Esophagus (tissue), 2 donors: ENCODE results near the gene SNX9. TPM values are rescaled to one million over a fixed set of nuclear protein-coding genes. Genes with fewer than 3 reads are reported as not detected.

Source experiments
- H3K27ac ChIP-seq, 2 donors: one replicate each; pipeline ENCODE4 v1.5.1; 2013; ENCODE audit warnings: low read depth in 2 of 2, mild to moderate bottlenecking in 2 of 2, inconsistent platforms in 1 of 2, low read length in 1 of 2, moderate library complexity in 1 of 2
- H3K27me3 ChIP-seq, 2 donors: one replicate each; pipeline ENCODE4 v1.6.1; 2013; ENCODE audit warnings: low read length in 2 of 2, control low read depth in 1 of 2, mild to moderate bottlenecking in 1 of 2; ENCODE audit not compliant: insufficient read depth in 2 of 2, control insufficient read depth in 1 of 2
- H3K36me3 ChIP-seq, 2 donors: one replicate each; pipeline ENCODE4 v1.6.1; 2013; ENCODE audit warnings: low read length in 1 of 2; ENCODE audit not compliant: control insufficient read depth in 2 of 2, insufficient read depth in 2 of 2
- H3K4me1 ChIP-seq, 2 donors: one replicate each; pipeline ENCODE4 v1.6.1; 2013; ENCODE audit warnings: low read length in 1 of 2; ENCODE audit not compliant: control insufficient read depth in 2 of 2, insufficient read depth in 2 of 2
- H3K4me3 ChIP-seq, 2 donors: one replicate each; pipeline ENCODE4 v1.5.1; 2013; ENCODE audit warnings: low read length in 2 of 2, mild to moderate bottlenecking in 2 of 2, low read depth in 1 of 2, moderate library complexity in 1 of 2
- H3K9me3 ChIP-seq, 2 donors: one replicate each; pipeline ENCODE4 v1.6.1; 2013; ENCODE audit warnings: mild to moderate bottlenecking in 2 of 2, low read depth in 1 of 2, low read length in 1 of 2, moderate library complexity in 1 of 2; ENCODE audit not compliant: control insufficient read depth in 2 of 2, insufficient read depth in 1 of 2
- whole genome bisulfite sequencing, 2 donors: extraction: QIAGEN DNeasy Blood & Tissue Kit; methylation state at CpG; one replicate each; pipeline ENCODE4 v1.1.7; 2013; 5-methylcytosine and 5-hydroxymethylcytosine counted together
- polyA plus RNA-seq, 2 donors: library from polyadenylated mRNA; stranded (reverse); fragments of 200-250 nt; gene quantifications; one replicate each; pipeline ENCODE4 v1.2.3, GENCODE V29; 2013
- donor health status: healthy with polysubstance abuse.
- donor health status: Bipolar disorder and iron deficiency.

Gene SNX9
- polyA plus RNA-seq, 2 donors: 27.8 to 78.0 TPM

DNA sequence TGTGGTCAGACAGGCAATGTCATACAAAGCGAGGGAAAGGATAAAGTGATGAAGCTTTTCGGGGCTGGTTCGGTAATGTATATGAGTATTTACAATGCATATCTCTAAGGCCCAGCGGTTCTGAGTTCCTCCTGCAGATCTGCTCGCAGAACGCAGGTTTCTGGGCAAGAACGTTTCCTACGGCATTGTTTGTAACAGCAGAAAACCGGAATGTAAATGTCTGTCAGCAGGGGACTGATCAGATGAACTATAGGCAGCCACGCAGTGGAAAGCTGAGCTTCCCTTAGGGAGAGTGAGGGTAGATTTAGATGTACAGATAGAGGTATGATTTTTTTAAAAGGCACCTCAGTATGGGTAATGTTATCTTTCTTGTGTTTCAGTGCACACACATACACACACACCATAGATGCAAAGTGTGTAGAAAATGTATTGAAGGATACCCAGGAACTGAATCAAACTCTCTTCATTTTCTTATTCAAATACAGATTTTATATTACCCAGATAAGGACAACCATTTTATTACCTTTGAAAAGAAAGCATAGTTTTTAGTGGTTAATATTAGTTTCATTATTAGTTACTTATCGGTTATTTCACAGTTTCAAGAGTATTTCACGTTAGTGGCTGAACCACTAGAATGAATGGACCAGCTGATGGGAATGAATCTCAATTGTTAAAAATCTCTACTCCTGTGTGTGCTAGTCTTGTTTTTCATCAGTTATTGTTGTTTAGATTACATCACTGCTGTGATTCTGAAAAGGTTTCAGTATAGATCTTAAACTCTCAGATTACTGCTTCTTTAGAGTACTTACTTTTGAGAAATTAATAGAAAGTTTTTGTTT lies 56.2 kb downstream of the SNX9 start:
- Histone ChIP-seq H3K27ac (no peak overlapping the region), H3K9me3 (no peaks in the 10 kb centered on the region), H3K27me3 (no peaks in the 10 kb centered on the region), H3K4me3 (no peak overlapping the region), H3K4me1 (no peaks in the 10 kb centered on the region), H3K36me3 (peaks cover 3 to 4% of the 10 kb centered on the region in 2 donors)
- 89 to 94% methylated on average over 12 of the region's 12 CpGs for WGBS, 2 donors

DNA sequence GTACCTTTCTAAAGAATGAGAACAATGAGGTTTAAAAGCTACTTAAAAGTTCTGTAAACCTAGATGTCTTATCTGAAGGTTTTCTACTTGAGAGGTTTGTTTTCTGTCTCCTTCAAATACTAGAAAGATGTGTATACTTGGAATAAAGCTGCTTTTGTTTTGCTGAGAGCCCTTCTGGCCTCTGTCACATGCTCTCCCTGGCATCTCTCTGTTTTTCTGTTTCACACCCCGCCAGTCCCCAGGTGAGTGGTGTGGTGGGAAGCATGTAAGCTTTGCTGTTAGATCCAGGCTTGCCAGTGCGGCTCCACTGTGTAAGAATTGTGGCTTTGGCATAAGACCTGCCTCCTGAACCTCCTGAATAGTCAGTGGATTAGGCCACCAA lies 56.8 kb downstream of the SNX9 start:
- Histone ChIP-seq H3K9me3 (no peaks in the 10 kb centered on the region), H3K27ac (no peak overlapping the region), H3K36me3 (peaks cover 3 to 4% of the 10 kb centered on the region in 2 donors), H3K27me3 (no peaks in the 10 kb centered on the region), H3K4me3 (no peak overlapping the region), H3K4me1 (no peaks in the 10 kb centered on the region)
- whole genome bisulfite sequencing, 2 donors: 94 to 97% methylated on average over 2 of the region's 2 CpGs

DNA sequence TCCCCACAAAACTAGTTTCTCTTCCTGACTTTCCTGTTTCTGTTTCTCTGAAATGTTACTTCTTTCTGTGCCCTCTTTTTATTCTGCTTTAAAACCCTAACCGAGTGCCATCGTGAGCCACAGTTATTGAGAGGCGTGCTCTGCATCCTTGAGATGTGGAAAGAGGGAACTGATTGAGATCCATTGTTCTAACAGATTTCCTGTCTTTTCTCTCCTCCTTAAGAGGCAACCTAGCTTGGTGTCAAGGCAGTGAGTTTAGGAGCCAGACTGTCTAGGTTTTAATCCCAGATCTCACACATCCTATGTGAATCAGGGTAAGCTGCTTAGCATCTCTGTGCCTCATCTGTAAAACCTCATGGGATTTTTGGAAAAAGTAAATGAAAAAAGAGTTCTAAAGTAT lies 57.5 kb downstream of the SNX9 start:
- Histone ChIP-seq H3K4me3 (no peak overlapping the region), H3K27ac (no peak overlapping the region), H3K4me1 (no peaks in the 10 kb centered on the region), H3K9me3 (no peaks in the 10 kb centered on the region), H3K36me3 (peaks cover 0 to 4% of the 10 kb centered on the region in 2 donors), H3K27me3 (no peaks in the 10 kb centered on the region)
- WGBS, 2 donors: 93 to 96% methylated on average over 3 of the region's 3 CpGs

DNA sequence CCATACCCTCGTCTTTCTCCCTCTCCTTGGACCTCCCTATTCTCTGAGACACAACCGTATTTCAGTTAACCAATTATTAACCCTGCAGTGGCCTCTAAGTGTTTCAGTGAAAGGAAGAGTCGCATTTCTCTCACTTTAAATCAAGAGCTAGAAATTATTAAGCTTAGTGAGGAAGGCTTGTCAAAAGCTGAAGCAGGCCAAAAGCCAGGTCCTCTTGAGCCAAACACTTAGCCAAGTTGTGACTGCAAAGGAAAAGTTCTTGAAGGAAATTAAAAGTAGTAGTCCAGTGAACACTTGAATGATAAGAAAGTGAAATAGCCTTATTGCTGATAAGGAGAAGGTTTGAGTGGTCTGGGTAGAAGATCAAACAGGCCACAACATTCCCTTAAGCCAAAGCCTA lies 58.3 kb downstream of the SNX9 start:
- Histone ChIP-seq H3K4me1 (no peaks in the 10 kb centered on the region), H3K36me3 (peaks cover 0 to 4% of the 10 kb centered on the region in 2 donors), H3K4me3 (no peak overlapping the region), H3K9me3 (no peaks in the 10 kb centered on the region), H3K27ac (no peak overlapping the region), H3K27me3 (no peaks in the 10 kb centered on the region)
- WGBS, 2 donors: 71 to 75% methylated on average over 3 of the region's 3 CpGs

DNA sequence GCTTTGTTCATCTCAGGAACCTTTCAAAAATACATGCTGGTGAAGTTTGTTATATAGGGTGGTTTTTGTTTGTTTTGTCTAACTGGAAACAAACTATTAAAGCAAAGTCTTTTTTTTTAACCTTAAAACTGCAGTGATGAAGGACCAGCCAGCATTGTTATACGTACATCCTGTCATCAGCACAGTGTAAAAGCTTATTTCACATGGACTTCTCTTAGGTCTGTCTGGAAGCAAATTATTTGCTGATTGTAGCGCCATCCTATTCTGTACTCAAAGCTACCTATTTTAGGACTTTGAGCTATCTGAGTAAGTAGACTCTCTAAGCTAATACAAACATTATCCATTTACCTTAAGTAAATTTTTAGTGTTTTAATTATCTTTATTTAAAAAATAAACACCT lies 61.7 kb downstream of the SNX9 start:
- no peaks in the 10 kb centered on the region for H3K4me1 ChIP-seq
- H3K4me3 ChIP-seq: no peak overlapping the region
- no peaks in the 10 kb centered on the region for H3K27me3 ChIP-seq
- 91 to 94% methylated on average over 2 of the region's 2 CpGs for WGBS, 2 donors
- no peak overlapping the region for H3K27ac ChIP-seq
- no peaks in the 10 kb centered on the region for H3K9me3 ChIP-seq
- H3K36me3 ChIP-seq: peaks cover 0 to 4% of the 10 kb centered on the region in 2 donors

DNA sequence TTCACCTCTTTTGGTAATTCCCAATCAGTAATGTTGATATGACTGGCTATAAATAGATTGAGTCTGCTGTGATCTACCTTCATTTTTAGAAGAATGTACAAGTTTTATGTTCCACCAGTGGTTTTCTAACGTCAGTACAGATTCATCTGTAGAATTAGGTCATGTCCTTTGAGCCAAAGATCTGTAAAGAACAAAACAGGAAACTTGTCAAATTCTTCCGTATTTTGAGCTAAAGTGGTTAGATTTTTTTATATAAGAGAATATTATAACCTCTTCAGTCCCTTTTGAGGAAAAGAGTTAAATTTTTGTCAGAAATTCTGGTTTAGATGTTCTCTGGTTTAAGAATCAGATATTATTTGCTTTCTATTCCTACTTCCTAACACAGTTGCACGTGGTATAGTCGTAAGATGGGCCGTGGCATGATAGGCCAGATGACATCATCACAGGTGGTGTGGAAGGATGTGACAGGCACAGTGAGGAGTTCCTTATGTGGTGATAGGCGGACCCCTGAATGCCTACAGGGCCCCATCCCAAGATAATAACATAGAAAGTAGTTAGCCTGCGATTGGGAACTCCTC lies 62.3 kb downstream of the SNX9 start:
- Histone ChIP-seq H3K27ac (peak overlapping the region; percentile 18 to 42), H3K4me3 (no peak overlapping the region), H3K27me3 (no peaks in the 10 kb centered on the region), H3K9me3 (no peaks in the 10 kb centered on the region), H3K36me3 (peaks cover 0 to 4% of the 10 kb centered on the region in 2 donors), H3K4me1 (no peaks in the 10 kb centered on the region)
- WGBS, 2 donors: 77 to 81% methylated on average over 7 of the region's 7 CpGs

DNA sequence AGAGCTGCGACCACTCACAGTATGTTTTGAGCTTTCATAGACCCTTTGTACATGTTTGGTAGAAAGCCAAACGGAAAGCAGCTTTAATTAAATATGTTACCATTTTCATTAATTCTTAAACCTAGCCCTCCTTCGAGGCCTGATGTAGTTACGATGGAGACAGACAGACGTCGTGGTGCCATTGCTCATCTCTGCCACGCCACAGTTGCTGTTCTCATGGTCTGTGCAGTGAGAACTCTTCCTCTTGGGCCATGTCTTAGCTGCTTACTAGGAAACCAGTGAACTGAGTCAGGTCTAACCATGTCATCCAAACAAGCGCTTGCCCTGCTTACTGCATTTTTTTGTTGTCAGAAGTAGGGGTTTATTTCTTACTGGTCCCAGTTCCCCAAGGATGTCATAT lies 62.8 kb downstream of the SNX9 start:
- 93 to 94% methylated on average over 8 of the region's 8 CpGs for WGBS, 2 donors
- H3K9me3 ChIP-seq: no peaks in the 10 kb centered on the region
- no peak overlapping the region for H3K4me3 ChIP-seq
- H3K4me1 ChIP-seq: no peaks in the 10 kb centered on the region
- peaks cover 0 to 4% of the 10 kb centered on the region in 2 donors for H3K36me3 ChIP-seq
- peak overlapping the region; percentile 18 to 42 for H3K27ac ChIP-seq
- H3K27me3 ChIP-seq: no peaks in the 10 kb centered on the region

DNA sequence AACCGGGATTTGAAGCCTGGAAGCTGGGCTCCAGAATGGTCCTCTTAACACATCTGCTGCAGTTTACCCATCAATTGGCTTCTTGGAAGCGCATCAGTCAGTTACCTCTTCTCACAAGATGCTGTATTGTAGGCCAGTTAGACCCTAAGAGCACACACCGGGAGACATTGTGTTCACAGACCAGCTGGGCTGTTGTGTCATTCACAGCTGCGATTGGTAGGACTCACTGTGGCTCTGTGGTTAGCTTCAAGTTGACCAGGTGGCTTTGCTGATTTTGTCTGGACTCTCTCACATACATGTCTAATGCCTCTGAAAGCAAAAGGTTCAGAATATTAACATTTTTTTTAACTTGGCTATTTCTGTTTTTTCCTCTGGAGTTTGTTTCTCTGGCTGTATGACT lies 64.8 kb downstream of the SNX9 start:
- WGBS, 2 donors: 91 to 95% methylated on average over 4 of the region's 4 CpGs
- Histone ChIP-seq H3K27ac (no peak overlapping the region), H3K4me1 (no peaks in the 10 kb centered on the region), H3K27me3 (no peaks in the 10 kb centered on the region), H3K4me3 (no peak overlapping the region), H3K9me3 (no peaks in the 10 kb centered on the region), H3K36me3 (peaks cover 0 to 4% of the 10 kb centered on the region in 2 donors)

DNA sequence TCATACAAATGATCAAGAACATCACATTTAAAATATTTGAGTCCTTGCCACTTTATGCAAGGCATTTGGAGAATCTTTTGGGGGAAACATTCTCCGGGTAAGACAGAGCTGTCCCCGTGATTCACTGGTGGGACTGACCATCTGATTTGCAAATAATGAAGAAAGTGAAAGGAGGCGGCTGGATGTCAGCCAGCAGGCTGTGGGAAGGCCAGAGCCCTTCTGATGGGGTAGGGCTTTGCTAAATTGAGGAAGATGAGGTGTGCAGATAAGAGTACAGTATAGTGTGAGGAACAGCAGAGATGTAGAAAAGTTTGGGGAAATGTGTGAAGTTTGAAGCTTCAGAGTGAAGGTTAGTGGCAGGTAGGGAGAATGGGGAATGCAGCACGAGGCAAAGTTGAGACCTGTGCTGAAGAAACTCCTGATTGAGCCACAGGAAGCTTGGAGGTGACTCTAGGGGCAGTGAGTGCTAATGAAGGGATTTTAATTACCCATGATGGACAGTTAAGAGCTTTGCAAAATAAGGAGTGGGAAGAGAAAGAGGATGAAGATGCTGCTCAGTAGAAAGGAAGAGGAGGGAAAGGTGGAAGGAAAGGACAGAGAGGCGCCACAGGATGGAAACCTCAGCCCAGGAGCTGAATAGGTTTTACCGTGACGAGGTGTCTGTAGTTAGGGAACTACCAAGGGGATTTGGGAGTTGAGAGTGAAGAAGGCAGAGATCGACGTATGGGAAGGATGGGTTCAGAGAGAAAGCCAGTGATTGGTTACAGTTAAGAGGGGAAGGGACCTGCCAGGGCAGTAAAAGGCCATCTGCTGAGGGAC lies 68.7 kb downstream of the SNX9 start:
- no peaks in the 10 kb centered on the region for H3K4me1 ChIP-seq
- H3K9me3 ChIP-seq: no peaks in the 10 kb centered on the region
- peaks cover under 1 to 6% of the 10 kb centered on the region in 2 donors for H3K36me3 ChIP-seq
- H3K27ac ChIP-seq: no peak overlapping the region
- H3K27me3 ChIP-seq: no peaks in the 10 kb centered on the region
- no peak overlapping the region for H3K4me3 ChIP-seq
- 91 to 92% methylated on average over 9 of the region's 9 CpGs for WGBS, 2 donors
